KOPT-K1 (cell line): Measurements from ENCODE around the gene CAV1.

Experiments
- H3K27ac ChIP-seq: fragments of 200-600 bp; sonication (generic); 2 replicates; pipeline ENCODE4 v1.5.1; 2016; ENCODE audit warnings: antibody characterized with exemption, mild to moderate bottlenecking, low read depth, low read length; ENCODE audit not compliant: poor library complexity, severe bottlenecking
- H3K36me3 ChIP-seq: fragments of 200-600 bp; sonication (generic); 2 replicates; pipeline ENCODE4 v1.5.1; 2017; ENCODE audit warnings: antibody characterized with exemption, mild to moderate bottlenecking, low read length, moderate library complexity; ENCODE audit not compliant: insufficient read depth
- H3K9me3 ChIP-seq: fragments of 200-600 bp; sonication (generic); 2 replicates; pipeline ENCODE4 v1.5.1; 2017; ENCODE audit warnings: antibody characterized with exemption, low read length, mild to moderate bottlenecking; ENCODE audit not compliant: insufficient read depth, poor library complexity, severe bottlenecking

Gene CAV1

DNA sequence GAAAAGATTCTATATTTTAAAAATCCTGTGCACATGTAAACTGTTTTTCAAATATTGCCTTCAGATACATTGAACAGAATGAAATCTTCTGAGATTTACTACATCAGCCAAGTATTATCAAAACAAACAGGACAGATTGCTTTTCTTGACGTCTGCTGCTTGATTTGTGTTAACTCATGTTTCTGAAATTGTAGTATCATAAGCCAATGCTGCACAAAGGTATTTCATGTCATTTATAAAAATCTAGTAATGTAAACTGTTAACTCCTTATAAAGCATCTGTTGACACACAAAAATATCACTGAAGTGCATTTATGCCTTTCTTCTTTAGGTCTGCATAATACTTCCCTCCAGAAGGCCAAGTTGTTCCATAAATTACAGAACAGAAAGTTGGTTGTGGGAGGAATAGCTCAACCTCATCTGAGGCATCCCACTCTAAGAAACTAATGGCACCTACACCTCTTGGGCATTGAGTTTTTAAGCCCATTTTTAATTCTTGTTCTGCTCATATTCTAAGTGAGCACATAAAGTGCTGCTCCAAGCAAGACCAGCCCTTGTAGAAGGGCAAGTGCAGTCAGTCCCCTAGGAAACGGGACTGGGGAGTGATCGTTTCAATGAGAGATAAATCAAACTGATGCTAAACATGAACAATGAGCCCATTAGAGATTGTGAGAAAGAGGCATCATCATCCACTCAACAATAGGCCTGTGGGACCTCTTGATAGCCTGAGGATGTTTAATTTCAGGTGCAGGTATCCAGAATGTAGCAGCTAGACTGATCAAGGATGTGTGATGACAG lies 28.5 kb downstream of the CAV1 start:
- Histone ChIP-seq H3K36me3 (no peaks in the 10 kb centered on the region), H3K27ac (no peak overlapping the region), H3K9me3 (no peaks in the 10 kb centered on the region)

DNA sequence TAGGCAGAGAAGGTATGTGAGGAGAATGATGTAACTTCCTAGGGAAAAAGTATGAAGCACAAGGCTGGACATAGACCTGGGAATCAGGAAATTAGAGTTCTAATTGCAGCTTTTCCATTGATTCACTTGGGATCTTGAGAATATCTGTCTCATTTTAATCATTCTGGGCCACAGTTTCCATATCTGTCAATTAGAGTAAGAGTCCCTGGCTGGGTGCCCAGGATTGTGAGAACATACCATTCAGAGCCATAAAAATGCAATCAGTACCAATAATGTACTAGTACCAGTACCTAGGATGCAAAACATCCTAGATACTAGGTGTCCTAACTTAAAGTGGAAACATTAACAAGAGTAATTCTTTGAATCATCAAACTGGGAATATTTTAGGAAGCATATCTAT lies 29.6 kb downstream of the CAV1 start:
- H3K36me3 ChIP-seq, result no peaks in the 10 kb centered on the region
- no peaks in the 10 kb centered on the region for H3K9me3 ChIP-seq
- no peak overlapping the region for H3K27ac ChIP-seq

DNA sequence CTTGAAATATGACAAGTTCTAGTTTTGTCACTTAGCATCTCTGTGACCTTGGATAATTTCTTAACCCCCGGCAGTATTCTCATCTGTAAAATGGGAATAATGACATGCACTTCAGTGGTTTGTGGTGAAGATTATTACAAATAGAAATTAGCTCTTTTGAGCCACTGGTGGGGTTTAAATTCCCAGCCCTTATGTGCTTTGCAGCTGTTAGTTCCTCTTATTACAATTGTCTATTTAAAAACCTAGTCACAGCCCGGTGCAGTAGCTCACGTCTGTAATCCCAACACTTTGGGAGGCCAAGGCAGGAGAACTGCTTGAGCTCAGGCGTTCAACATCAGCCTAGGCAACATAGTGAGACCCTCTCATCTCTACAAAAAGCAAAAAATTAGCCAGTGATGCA lies 30.1 kb downstream of the CAV1 start:
- Histone ChIP-seq H3K9me3 (no peaks in the 10 kb centered on the region), H3K27ac (no peak overlapping the region), H3K36me3 (no peaks in the 10 kb centered on the region)

DNA sequence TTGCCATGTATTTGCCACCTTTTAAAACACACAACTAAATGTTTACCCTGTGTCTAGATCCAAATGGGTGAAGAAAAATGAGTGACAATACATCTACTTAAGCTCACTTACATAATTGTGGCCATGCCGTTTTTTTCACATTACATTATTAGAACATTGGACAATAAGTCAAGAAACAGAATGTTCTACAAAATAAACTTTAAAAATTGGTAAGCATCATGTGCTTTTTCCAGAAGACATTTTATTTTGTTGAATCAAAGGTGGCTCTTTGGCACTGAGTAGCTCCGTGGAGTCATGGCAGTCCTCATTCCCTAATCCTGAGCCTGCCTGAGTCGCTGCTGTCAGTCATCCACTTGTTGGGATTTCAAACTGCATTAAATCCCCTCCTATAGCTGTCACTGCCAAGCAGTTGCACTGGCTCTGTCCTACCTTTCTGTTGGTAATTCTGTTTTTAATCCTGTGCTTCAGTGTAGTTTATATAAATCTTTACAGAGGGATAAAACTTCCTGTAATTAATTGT lies 32.3 kb downstream of the CAV1 start:
- H3K36me3 ChIP-seq, result no peaks in the 10 kb centered on the region
- H3K27ac ChIP-seq, result no peak overlapping the region
- no peaks in the 10 kb centered on the region for H3K9me3 ChIP-seq

DNA sequence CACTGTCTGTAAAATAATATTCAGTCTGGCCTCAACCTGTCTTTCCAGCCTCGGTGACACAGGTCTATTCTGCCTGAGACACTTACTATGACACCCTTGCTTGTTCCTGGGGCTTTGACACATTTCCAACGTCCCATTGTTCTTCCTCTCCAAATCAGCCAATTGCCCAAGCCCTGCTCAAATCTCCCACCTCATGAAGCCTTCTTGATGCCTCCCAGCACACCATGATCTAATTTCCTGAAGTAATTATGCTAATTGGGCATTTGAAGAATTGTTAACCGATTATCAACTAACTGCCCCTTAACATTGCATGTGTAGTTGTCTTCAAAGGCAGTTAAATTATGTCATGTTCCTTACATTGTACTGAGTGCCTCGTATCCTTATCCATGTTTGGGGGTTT lies 33.1 kb downstream of the CAV1 start:
- H3K9me3 ChIP-seq, result no peaks in the 10 kb centered on the region
- H3K27ac ChIP-seq, result no peak overlapping the region
- H3K36me3 ChIP-seq, result no peaks in the 10 kb centered on the region

DNA sequence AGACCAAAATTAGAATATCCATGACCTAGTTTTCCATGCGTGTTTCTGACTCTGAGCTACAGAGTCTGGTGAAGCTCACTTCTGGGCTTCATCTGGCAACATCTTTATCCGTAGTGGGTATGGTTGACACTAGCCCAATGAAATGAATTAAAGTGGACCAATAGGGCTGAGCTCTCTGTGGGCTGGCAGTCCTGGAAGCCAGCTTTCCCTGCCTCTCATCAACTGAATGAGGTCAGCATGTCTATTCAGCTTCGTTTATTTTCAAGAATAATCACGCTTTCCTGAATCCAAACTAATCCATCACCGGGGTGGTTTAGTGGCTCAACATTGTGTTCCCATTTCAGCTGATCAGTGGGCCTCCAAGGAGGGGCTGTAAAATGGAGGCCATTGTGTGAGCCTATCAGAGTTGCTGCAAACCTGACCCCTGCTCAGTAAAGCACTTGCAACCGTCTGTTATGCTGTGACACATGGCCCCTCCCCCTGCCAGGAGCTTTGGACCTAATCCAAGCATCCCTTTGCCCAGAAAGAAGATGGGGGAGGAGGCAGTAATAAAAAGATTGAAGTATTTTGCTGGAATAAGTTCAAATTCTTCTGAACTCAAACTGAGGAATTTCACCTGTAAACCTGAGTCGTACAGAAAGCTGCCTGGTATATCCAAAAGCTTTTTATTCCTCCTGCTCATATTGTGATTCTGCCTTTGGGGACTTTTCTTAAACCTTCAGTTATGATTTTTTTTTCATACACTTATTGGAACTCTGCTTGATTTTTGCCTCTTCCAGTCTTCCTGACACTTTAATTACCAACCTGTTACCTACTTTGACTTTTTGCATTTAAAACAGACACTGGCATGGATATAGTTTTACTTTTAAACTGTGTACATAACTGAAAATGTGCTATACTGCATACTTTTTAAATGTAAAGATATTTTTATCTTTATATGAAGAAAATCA lies 35.5 kb downstream of the CAV1 start:
- Histone ChIP-seq H3K27ac (no peak overlapping the region), H3K36me3 (no peaks in the 10 kb centered on the region)

DNA sequence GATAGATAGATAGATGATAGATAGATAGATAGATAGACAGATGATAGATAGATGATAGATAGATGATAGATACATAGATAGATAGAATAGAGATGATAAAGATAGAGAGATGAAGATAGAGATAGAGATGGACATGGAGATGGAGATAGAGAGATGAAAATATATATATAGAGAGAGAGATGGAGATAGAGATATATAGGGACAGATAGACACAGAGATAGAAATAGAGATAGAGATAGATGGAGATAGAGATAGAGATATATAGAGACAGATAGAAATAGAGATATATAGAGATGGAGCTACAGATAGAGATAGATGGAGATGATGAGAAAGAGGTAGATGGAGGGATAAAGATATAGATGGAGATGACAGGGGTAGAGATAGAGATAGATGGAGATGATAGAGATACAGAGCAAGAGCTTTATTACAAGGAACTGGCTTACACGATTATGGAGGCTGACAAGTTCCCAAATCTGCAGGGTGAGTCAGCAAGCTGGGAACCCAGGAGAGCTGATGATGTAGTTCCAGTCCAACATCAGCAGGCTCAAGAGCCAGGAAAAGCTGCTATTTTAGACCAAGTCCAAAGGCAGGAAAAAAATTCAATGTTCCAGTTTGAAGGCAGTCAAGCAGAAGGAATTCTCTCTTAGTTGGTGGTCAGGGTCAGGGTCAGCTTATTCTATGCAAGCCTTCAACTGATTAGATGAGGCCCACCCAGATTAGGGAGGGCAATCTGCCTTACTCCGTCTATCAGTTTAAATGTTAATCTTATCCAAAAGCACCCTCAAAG lies 37.1 kb downstream of the CAV1 start:
- Histone ChIP-seq H3K9me3 (no peaks in the 10 kb centered on the region), H3K36me3 (no peaks in the 10 kb centered on the region), H3K27ac (no peak overlapping the region)

More for the DNA sequence above, 35.5 kb downstream of the CAV1 start:
- H3K9me3 ChIP-seq, result no peaks in the 10 kb centered on the region

DNA sequence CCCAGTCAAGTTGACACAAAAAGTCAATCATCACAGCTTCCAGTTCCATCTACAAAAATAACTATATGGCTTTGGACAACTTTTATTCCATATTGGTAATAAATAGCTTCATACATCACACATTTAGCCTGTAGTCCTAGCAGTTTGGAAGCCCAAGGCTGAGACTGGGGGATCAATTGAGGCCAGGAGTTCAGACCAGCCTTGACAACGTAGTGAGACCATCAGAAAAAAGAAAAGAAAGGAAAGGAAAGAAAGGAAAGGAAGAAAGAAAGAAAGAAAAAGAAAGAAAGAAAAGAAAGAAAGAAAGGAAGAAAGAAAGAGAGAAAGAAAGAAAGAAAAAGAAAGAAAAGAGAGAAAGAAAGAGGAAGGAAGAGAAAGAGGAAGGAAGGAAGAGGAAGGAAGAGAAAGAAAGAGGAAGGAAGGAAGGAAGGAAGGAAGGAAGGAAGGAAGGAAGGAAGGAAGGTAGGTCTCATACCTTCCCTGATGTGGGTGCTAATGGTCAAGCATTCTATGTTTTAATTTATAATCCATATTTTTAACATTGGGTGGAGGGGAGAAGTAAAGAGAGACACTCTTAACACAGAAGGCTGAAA lies 37.8 kb downstream of the CAV1 start:
- H3K9me3 ChIP-seq, result no peaks in the 10 kb centered on the region
- H3K36me3 ChIP-seq, result no peaks in the 10 kb centered on the region
- no peak overlapping the region for H3K27ac ChIP-seq

DNA sequence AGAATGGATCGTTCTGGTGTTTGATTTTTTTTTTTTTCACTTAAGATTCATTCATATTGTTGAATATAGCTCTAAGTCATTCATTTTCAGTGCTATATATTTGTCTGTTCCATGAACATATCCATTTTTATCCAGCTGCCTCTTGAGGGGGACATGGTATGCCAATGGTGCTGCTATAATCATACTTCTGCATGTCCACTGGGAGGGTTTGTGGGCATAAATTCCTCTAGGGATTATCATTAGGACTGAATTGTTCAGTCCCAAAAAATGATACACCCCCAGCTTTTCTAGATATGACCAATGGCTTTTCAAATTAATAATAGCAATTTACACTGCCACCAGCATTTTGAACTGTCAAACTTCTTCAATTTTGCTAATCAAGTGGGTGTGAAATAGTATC lies 41.1 kb downstream of the CAV1 start:
- Histone ChIP-seq H3K36me3 (no peaks in the 10 kb centered on the region), H3K27ac (no peak overlapping the region), H3K9me3 (no peaks in the 10 kb centered on the region)

DNA sequence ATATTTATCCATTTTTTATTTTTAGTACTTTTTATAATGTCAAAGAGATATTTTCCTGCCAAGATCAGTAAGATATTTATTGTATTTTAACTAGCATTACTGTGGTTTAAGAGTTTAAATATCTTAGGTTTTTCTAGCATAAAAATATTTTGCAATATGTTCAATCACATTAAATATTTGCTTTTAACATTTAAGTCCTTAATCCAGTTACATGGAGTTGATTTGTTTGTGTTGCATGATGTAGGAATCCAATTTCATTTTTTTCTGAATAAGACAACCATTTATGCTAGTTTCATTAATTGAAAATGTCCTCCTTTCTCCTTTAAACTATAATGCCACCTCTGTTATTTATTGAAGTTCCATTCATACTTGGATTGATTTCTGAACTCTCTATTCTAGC lies 41.8 kb downstream of the CAV1 start:
- no peaks in the 10 kb centered on the region for H3K36me3 ChIP-seq
- no peaks in the 10 kb centered on the region for H3K9me3 ChIP-seq
- no peak overlapping the region for H3K27ac ChIP-seq

DNA sequence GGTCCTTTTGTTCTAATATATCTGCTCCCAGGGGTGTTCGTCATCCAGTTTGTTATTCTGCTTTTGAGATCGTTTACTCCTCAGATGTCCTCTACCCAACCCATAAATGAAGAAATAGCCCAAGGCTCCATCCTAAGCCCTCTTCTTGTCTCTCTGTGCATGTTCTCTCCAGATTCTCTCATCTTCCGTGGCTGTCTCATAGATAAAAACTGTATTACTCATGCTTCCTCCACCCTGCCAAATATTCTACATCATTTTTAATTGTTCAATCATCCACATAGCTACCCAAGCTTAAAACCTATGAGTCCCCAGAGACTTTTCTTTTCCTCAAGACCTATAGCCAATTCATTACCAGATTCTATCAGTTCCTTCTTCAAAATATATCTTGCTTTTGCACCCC lies 44.9 kb downstream of the CAV1 start:
- H3K36me3 ChIP-seq, result no peaks in the 10 kb centered on the region
- no peak overlapping the region for H3K27ac ChIP-seq
- H3K9me3 ChIP-seq, result no peaks in the 10 kb centered on the region

DNA sequence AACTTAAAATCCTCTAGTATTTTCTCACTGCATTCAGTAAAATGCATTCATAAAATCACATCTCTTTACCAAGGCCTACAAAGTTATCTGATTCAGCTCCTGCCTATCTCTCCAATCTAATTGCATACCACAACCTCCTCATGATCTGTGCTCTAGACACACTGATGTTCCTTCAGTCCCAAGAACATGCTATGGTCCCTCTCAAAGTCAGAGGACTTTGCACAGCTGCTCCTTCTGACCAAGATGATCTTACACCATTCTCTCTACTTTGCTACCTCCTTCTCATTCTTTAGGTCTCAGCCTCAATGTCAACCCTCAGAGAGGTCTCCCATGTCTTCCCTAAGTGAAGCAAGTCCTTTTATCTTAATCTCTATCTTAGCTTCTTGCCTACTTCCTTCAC lies 45.5 kb downstream of the CAV1 start:
- H3K27ac ChIP-seq, result no peak overlapping the region
- no peaks in the 10 kb centered on the region for H3K36me3 ChIP-seq
- H3K9me3 ChIP-seq, result no peaks in the 10 kb centered on the region

DNA sequence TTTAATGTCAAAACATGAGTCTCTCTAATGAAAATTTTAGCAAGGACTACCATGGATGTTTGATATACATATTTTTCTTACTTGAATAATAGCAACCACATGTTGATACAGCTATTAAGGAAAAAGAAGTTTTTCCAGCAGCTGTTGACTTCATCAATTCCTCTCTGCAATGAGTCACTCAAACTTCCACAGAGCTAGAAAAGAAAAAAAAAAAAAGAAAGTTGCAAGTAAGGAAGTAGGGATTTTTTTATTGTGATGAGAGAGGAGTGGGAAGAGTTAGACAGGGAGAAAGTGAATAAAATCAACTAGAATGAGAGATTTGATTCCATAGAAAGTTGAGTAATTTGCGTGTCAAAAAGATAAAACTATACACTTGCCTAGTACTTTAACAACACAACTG lies 46.2 kb downstream of the CAV1 start:
- H3K36me3 ChIP-seq, result no peaks in the 10 kb centered on the region
- no peak overlapping the region for H3K27ac ChIP-seq
- no peaks in the 10 kb centered on the region for H3K9me3 ChIP-seq

DNA sequence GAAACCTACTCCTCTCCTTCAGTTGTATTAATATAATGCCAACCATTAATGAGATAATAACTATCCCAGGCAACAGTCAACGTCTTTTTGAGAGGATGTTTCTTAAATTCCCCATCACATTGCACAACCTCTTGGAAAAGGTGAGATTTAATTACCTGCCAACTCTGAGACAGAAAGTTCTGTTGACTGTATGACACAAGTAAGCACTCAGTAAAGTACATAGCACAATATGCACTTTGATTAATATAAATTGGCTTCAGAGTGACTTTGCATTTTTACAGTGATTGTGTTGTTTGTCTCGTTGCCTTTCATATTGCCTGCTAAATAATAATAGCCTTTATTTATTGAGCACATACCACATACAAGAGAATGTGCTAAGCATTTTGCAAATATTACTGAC lies 46.7 kb downstream of the CAV1 start:
- no peaks in the 10 kb centered on the region for H3K36me3 ChIP-seq
- H3K9me3 ChIP-seq, result no peaks in the 10 kb centered on the region
- no peak overlapping the region for H3K27ac ChIP-seq
